ENCODE data around the gene MRPL27. TPM values are rescaled to one million over a fixed set of nuclear protein-coding genes. Genes with fewer than 3 reads are reported as not detected.
"Not testable (repeated sequence)": the region's sequence is repeated elsewhere in the genome, so short reads cannot be mapped to it uniquely, and the experiment has no call there.

MRPL27 gene
- total RNA-seq, 1 donor from 2014 or later = 77.2 TPM

DNA sequence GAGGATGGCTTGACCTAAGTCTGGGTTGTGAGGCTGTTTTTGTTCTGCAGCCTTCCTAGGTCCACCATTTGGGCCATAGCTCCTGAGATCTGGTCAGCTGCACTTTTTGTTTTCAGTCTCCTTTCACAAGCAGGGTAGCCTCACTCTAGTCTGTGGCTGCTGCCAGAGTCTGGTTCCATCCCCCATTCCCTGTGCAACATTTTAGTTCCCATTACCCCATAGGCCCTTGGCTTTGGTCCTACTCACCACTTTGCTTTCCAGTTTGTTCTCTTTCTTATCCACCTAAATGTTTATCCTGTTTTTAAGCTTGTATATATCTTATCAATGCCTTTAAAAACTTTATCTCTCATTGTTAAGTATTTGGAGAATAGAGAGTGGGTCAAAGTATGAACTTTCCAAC, 33.6 kb downstream of the MRPL27 start:
- H3K4me1 Mint-ChIP-seq (ENCODE audit: low read depth, unreplicated experiment) = peaks cover under 1% of the 10 kb centered on the region
- no peaks in the 10 kb centered on the region for H3K9me3 Mint-ChIP-seq (ENCODE audit: unreplicated experiment)

DNA sequence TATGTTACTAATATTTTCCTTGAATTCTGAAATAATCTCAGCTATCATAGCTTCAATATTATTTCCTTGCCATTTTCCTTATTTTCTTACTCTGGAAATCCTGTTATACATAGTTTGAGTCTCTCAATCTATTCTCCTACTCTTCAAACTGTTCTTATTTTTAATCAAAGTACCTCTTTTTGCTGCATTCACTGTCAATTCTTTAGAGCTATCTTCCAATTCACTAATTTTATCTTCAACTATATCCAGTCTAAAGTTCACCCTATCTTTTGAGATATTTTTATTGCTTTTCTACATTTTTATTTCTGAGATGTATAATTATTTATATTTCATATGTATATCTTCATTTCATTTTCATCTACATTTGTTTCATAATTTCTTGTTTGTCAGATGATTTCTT, 34.3 kb downstream of the MRPL27 start:
- Mint-ChIP-seq H3K27me3 (ENCODE audit: unreplicated experiment) (no peaks in the 10 kb centered on the region), H3K36me3 (ENCODE audit: unreplicated experiment) (peaks cover 9% of the 10 kb centered on the region), H3K4me1 (ENCODE audit: low read depth, unreplicated experiment) (no peaks in the 10 kb centered on the region), H3K4me3 (ENCODE audit: unreplicated experiment) (no peak overlapping the region), H3K27ac (ENCODE audit: unreplicated experiment) (no peak overlapping the region), H3K9me3 (ENCODE audit: unreplicated experiment) (no peaks in the 10 kb centered on the region)
- no peak for DNase-seq
- TF ChIP-seq, protein P1, sequence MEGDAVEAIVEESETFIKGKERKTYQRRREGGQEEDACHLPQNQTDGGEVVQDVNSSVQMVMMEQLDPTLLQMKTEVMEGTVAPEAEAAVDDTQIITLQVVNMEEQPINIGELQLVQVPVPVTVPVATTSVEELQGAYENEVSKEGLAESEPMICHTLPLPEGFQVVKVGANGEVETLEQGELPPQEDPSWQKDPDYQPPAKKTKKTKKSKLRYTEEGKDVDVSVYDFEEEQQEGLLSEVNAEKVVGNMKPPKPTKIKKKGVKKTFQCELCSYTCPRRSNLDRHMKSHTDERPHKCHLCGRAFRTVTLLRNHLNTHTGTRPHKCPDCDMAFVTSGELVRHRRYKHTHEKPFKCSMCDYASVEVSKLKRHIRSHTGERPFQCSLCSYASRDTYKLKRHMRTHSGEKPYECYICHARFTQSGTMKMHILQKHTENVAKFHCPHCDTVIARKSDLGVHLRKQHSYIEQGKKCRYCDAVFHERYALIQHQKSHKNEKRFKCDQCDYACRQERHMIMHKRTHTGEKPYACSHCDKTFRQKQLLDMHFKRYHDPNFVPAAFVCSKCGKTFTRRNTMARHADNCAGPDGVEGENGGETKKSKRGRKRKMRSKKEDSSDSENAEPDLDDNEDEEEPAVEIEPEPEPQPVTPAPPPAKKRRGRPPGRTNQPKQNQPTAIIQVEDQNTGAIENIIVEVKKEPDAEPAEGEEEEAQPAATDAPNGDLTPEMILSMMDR (IDR thresholded peaks at IDR 0.05; ENCODE audit: partially characterized antibody, unreplicated experiment) = no peak

More for the DNA sequence above, 33.6 kb downstream of the MRPL27 start:
- Mint-ChIP-seq H3K27me3 (ENCODE audit: unreplicated experiment) (no peaks in the 10 kb centered on the region), H3K27ac (ENCODE audit: unreplicated experiment) (no peak overlapping the region), H3K36me3 (ENCODE audit: unreplicated experiment) (peaks cover 9% of the 10 kb centered on the region), H3K4me3 (ENCODE audit: unreplicated experiment) (no peak overlapping the region)
- TF ChIP-seq, protein P1 (IDR thresholded peaks at IDR 0.05; ENCODE audit: partially characterized antibody, unreplicated experiment) = no peak
- no peak for DNase-seq

DNA sequence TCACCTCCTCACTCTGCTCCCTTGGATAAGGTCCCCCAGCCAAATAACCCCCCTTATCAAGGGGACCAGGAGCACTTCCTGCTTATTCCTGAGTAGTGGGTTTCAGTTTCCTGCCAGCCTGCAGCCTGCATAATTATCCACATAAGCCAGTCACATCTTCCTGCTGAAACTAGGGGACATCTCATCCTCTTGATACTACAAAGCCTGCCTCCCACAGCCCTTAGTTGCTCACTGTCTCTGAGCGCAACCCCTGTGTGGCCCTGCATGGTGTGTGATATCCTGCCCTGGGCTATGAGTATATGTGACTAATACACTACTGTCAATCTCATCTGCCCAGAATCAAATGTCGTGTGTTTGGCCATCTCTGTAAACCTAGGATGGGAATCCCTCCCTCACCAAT, 35.0 kb downstream of the MRPL27 start:
- no peaks in the 10 kb centered on the region for H3K27me3 Mint-ChIP-seq (ENCODE audit: unreplicated experiment)
- TF ChIP-seq, protein P1 (IDR thresholded peaks at IDR 0.05; ENCODE audit: partially characterized antibody, unreplicated experiment) = no peak
- no peaks in the 10 kb centered on the region for H3K4me1 Mint-ChIP-seq (ENCODE audit: low read depth, unreplicated experiment)
- H3K4me3 Mint-ChIP-seq (ENCODE audit: unreplicated experiment) = no peak overlapping the region
- H3K27ac Mint-ChIP-seq (ENCODE audit: unreplicated experiment) = no peak overlapping the region
- no peak for DNase-seq
- no peaks in the 10 kb centered on the region for H3K9me3 Mint-ChIP-seq (ENCODE audit: unreplicated experiment)
- H3K36me3 Mint-ChIP-seq (ENCODE audit: unreplicated experiment) = peaks cover 9% of the 10 kb centered on the region

DNA sequence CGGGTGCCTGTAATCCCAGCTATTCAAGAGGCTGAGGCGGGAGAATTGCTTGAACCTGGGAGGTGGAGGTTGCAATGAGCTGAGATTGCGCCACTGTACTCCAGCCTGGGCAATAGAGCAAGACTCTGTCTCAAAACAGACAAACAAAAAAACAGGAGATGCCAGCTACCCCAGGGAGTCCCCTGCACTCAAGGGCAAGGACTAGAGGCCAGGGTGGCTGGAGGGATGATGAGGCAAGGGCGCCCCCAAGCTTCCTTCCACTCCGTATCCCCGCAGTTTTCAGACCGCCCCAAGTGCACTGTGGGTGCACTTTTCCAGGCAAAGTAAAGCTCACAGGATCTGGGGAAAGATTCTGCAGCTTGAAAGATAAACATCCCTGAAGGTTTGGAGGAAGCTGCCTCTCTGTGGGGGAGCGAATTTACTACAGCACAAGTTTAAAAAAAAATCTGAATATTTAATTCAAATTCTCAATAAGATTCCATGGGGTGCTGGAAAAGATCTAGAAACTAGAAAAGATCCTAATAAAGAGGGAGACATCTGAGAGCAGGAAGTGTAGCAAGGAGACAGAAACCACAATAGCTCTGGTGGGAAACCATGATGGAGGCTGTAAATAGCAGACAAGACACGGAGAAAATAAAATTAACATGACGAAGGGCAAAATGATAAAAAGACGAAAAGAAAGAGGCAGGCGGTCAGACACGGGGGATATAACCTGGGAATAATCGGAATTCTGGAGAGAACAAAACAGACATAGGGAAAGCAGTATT, 39.5 kb downstream of the MRPL27 start:
- not testable (repeated sequence) for H3K4me3 Mint-ChIP-seq (ENCODE audit: unreplicated experiment)

DNA sequence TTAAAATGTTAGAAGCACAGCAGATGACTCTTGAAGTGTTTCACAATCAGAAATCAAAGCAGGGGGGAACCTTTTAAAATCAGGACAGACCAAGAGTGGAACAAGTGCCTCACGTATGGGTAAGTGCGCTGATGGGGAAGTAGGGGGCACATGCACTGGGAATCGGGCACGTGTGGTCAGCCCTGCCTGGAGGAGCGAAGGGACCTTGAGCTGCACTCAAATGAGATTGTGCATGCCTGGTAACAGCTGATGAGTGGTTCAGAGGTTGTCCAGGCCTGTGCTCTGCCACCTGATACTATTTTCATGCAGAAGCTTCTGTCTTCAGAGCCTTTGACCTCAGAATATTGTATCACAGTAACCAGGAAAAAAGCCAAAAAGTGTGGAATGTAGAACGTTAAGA, 40.8 kb downstream of the MRPL27 start:
- Mint-ChIP-seq H3K4me1 (ENCODE audit: low read depth, unreplicated experiment) (peaks cover 10% of the 10 kb centered on the region), H3K4me3 (ENCODE audit: unreplicated experiment) (peak overlapping the region; percentile 4)

More for the DNA sequence above, 39.5 kb downstream of the MRPL27 start:
- H3K36me3 Mint-ChIP-seq (ENCODE audit: unreplicated experiment); DNase-seq; H3K4me1 Mint-ChIP-seq (ENCODE audit: low read depth, unreplicated experiment); H3K27me3 Mint-ChIP-seq (ENCODE audit: unreplicated experiment); H3K27ac Mint-ChIP-seq (ENCODE audit: unreplicated experiment); H3K9me3 Mint-ChIP-seq (ENCODE audit: unreplicated experiment): not testable (repeated sequence)

More for the DNA sequence above, 40.8 kb downstream of the MRPL27 start:
- no peaks in the 10 kb centered on the region for H3K9me3 Mint-ChIP-seq (ENCODE audit: unreplicated experiment)
- DNase-seq = no peak
- H3K27ac Mint-ChIP-seq (ENCODE audit: unreplicated experiment) = peak overlapping the region; percentile 6
- no peaks in the 10 kb centered on the region for H3K36me3 Mint-ChIP-seq (ENCODE audit: unreplicated experiment)
- H3K27me3 Mint-ChIP-seq (ENCODE audit: unreplicated experiment) = peaks cover 5% of the 10 kb centered on the region
- TF ChIP-seq, protein P1 (IDR thresholded peaks at IDR 0.05; ENCODE audit: partially characterized antibody, unreplicated experiment) = no peak
